CD4-positive, alpha-beta T cell treated with Interleukin-4 for 4 hours (primary cell): Measurements from ENCODE around the gene DOCK10.
A peak's percentile ranks its signal among the peaks of the same experiment; 100 is the strongest.

Experiments
- DNase-seq: peaks from one replicate; pipeline ENCODE4 v3.0.0-alpha.2; 2020

The DOCK10 gene

DNA sequence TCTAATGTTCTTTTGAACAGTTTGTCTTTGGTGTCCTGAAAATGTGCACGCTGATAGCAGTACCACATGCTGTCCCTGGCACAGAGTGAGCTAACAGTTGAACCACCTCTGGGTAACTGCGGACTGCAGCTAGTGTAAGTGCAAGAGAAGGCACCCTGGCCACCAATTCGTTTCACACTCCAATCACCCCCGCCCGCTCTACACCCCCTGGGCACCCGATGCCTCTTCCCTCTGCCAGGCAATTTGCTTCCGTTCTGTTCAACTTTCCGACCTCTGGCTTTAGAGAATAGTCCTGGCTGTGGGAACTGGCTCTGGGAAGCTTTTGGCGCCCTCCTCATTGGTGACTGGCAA, 1.4 kb downstream of the DOCK10 start:
- DNase-seq: peak; percentile 51

GRCh38 chr2:225040142-225040541, 2.1 kb downstream of the DOCK10 start:
- no peak for DNase-seq

DNA sequence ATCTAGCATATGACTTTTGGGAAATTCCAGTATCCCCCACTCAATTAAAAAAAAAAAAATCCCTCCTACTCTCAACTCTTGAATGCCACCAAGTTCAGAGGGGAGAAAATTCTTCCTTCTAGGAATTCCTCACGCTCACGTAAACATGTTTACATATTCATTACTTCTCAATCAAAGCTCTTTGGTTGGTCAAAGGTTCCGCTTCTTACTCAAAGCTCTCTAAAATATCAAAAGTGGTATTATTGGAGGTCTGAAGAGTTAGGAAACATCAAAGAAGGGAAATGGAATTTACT, 4.1 kb downstream of the DOCK10 start:
- DNase-seq: no peak

DNA sequence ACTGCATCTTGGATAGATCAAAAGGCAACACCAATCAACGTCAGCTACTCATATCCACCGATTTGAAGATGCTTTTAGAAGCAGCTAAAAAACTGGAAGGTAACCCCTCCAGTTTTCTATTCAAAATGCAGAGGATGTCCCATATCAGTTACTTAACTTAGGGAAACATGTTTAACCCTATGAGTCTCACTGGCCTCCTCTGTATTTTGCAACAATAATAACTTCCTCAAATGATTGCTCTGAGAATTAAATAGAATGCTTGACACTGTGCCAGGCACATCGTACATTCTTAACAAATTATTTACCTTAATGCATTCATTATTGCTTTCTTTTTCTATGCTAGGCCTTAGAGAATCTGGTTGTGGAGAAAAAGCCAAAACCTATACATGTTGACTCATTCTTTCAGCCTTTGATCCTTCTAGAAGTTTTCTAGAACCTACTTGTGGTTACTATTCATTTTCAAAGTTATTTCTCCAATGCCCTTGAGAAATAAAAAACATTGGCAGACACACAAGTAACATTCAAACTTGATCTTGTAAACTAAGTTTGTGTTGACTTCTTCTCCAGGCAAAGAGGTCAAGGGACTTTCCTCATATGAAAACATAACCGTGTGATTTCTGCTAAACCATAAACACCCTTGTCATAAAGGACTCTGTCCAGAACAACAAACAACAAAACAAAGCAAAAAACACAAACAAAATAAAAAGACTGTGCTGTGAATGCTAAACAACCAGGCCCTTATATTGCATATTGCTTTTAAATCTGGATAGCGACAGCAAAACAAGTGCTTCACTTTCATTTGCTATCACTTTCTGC, 4.6 kb downstream of the DOCK10 start:
- DNase-seq: peak; percentile 79

DNA sequence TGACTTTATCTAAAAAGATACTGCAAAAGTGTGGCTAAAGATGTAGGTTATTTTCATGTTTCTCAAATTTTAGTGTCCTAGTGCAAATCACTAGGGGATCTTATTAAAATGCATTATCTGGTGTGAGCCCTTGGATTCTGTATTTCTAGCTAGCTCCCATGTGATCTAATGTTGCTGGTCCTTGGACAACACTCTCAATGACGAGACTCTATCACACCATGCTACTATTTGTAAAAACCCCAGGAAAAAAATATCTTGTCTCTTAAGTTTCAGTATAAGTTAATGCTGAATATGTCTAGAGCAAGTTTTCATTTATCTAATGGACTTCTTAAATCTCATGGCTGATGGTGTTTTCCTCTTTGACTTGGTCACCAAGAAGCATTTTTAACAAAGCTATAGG, 5.8 kb downstream of the DOCK10 start:
- DNase-seq: no peak

GRCh38 chr2:225033440-225034318, 8.6 kb downstream of the DOCK10 start:
- DNase-seq: no peak

- DNase-seq: no peak
Measured at GRCh38 chr2:225032246-225032645, 10.0 kb downstream of the DOCK10 start.

DNA sequence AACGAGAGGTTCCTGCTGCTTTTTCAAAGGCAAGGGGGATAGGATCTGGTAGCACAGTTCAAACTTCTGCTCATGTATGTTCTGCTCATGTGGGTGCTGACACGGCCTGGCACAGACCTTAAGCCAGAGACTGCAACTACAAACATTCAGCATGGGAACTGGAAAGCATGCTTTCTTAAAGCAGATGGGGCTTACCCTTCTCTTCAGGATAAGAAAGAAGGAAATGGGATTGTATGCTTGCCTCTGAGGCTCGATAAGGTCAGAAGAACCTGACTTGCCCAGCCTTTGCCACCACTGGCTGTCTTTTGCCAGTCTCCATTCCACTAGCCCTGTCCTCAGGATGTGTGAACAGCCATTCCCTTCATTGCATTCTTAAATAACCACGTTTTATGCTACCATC, 10.7 kb downstream of the DOCK10 start:
- no peak for DNase-seq

GRCh38 chr2:225030893-225031292, 11.4 kb downstream of the DOCK10 start:
- DNase-seq: no peak

- DNase-seq: peak; percentile 41
Measured at GRCh38 chr2:225030203-225030602, 12.1 kb downstream of the DOCK10 start.

DNA sequence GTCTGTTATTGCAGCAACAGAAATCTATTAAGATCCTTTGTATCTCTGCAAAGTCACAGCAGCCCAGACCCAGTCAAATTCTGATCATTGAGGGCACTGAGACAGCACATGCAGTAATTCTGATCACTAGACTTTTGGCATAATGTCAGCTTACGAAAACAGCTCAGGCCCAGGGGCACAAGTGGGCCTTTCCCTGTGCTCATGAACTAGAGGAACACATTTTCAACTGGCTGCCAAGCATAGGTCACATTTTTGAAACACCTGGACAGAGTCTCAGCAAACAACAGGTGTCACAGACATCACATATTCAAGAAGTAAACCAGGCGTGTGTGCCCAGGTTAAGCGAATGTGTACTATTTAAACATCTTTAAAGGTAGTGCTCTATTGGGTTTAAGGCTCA, 13.7 kb downstream of the DOCK10 start:
- no peak for DNase-seq

- DNase-seq: no peak
Measured at GRCh38 chr2:225027061-225027762, 15.1 kb downstream of the DOCK10 start.

DNA sequence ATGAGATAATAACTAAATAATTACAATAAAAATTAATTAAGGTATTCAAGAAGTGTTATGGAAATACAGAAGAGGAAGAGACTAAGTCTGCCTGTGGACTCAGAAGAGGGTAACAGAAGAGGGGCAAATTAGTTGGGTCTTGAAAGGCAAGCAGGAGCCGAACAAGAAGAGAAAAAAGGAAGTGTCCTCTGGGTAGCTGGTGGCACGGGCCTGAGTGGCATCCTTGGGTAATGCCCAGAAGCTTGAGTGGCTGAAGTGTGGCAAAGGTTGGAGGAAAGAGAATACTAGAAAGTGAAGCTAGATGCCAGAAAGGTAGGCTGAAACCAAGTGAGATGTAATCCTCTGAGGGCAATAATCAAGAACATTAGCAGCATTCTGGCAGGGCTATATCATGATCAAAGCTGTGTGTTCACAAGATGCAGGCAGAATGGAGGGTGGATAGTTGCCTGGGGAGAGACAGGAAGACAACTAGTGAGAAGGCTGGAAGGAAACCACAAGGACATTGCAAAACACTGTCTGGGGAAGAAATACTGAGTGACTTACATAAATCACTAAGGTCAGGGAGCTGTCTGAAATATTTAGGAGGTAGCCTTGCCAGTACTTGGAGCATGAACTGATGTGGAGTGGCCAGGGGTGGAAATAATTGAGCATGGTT, 16.2 kb downstream of the DOCK10 start:
- peak; percentile 42 for DNase-seq

DNA sequence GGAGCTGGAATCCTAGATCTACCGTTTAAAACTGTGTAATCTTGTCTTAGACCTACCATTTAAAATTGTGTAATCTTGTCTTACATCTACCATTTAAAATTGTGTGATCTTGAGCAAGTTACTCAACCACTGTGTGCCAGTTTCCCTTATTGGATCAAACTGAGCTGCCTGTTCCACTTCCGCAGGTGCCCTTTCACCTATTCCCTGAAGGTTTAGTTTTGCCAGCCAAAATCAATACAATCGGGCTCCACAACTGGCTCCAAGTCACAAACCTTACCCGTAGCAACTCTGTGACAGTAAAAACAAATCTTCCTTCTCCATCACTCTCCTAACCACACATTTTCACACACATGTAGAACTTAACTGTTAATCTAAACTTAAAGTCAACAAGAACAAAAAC, 20.1 kb downstream of the DOCK10 start:
- no peak for DNase-seq

DNA sequence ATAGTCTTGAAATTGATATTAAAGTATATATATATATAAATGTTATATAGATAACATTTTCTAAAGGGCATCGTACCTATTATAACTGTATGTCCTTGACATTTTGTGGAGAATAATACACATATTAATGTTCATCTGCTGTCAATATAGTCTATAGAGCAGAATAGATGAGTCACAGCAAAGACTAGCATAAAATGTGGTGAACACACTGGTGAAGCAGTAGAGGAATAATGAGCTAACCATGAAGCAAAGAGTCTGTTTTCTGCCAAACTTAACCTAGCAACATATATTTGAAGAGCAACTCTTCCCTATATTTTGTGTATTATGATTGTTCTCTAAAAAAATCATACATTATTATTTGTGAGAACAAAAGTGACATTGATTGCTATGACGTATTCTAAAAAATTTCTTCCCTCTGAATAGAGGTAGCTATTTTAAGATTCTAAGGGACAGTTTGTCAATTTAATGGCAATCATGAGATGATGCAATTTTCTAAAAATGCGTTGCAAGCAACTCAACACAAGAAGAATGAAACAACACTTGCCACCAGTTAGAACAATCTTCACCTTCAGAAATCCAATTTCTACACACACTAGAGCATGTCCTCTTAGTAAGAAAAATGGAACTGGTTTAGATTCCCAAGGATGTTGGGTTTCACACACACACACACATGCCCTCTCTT, 22.0 kb downstream of the DOCK10 start:
- DNase-seq: no peak

DNA sequence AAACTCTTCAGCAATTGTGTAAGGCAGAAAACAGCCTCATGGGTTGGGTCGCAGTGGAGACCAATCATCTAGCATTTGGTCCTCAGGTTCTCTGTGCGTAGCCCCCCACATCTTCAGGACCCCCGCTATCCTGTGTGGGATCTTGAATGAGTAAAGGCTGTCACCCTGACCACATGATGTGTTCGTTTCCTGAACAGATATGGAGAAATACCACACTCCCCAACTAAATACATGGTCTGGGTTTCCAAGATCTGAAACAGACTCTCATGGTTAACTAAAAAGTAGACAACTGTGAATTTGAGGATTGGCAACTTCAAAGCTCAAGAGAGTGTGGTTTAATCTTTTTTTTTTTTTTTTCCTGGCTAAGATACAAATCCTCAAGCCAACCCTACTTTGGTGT, 23.2 kb downstream of the DOCK10 start:
- no peak for DNase-seq

DNA sequence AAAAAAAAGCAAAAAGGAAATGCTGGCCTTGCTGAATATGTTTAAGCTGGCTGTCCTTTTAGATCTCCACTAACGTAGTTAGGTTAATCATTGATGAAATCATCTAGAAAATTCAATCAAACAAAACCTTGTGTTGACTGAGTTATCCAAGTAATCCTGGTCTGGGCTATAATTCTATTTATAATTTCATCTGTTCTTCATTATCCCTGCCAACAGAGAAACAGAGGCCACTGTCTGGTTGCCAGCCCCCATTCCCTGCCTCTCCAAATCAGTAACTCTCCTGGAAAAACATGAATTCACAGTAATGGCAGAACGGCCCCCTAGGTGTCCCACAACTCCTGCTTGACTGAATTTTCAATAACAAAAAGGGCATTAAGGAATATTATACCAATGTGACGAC, 24.6 kb downstream of the DOCK10 start:
- DNase-seq: no peak

DNA sequence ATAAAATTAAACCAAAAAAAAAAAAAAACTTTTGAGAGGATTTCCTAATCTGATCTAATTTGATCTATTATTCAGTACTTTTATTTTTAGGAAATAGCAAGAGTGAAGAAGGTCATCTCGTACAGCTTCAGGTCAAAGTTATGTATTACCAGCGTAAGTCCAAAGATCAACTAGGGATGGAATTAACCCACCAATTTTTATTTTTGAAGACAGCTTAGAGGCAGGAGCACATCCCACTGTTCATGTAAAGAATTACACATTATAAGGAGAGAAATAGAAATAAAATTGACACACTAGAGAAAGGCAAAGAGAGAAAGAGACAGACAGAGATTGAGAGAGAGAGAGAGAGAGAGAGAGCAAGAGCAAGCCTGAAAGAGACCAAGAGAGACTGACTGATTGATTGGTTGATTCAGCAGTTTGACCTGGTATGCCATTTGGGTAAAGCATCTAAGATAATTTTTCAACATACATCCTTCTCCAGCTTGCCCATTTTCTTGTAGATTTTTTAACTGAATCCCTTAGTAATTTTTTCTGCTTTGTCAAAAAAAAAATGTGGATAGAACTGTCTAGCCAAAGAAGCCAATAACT, 25.1 kb downstream of the DOCK10 start:
- no peak for DNase-seq

GRCh38 chr2:225013425-225014365, 28.6 kb downstream of the DOCK10 start:
- DNase-seq: peak; percentile 39

DNA sequence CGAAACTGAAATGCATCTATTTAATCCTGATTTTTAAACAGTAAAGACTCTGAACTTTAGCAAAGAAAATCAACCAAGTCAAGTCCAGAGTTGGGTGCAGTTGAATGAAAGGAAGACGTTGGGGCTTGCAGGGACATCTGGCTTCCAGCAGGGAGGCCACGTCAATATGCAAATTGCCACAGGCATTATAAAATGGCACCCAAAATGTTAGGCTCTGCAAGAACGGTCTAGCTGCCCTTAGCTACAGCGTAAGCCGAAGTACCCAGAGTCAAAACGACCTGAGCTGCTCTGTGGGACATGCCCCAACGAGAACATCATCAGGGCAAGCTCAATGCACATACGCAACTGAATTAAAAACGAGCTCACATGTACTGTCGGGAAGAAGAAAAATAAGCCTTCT, 30.7 kb downstream of the DOCK10 start:
- DNase-seq: no peak

- peak; percentile 67 for DNase-seq
Measured at GRCh38 chr2:225010804-225011203, 31.5 kb downstream of the DOCK10 start.
